GM23248 (cell line): ENCODE data around the gene PCCA. TPM values are rescaled to one million over a fixed set of nuclear protein-coding genes. Genes with fewer than 3 reads are reported as not detected.

Experiments
- DNase-seq: peaks from one replicate; pipeline ENCODE4 v3.0.0-alpha.2; 2015
- H2AFZ ChIP-seq: fragments of 200-600 bp; sonication (generic); 2 replicates; pipeline ENCODE4 v1.6.1; 2016; ENCODE audit warnings: antibody characterized with exemption
- H3F3A ChIP-seq: fragments of 200-600 bp; sonication (generic); 2 replicates; pipeline ENCODE4 v1.6.1; 2016; ENCODE audit warnings: mild to moderate bottlenecking, antibody characterized with exemption, mixed run types; ENCODE audit not compliant: insufficient read depth
- H3K27ac ChIP-seq: fragments of 200-600 bp; sonication (generic); 2 replicates; pipeline ENCODE4 v1.5.1; 2016; ENCODE audit warnings: mild to moderate bottlenecking
- H3K27me3 ChIP-seq: fragments of 200-600 bp; sonication (generic); replicated peaks from 2 replicates; pipeline ENCODE4 v1.6.1; 2016; ENCODE audit warnings: mild to moderate bottlenecking; ENCODE audit not compliant: insufficient read depth
- H3K36me3 ChIP-seq: fragments of 200-600 bp; sonication (generic); 2 replicates; pipeline ENCODE4 v1.6.1; 2016; ENCODE audit warnings: low read depth, mild to moderate bottlenecking
- H3K4me1 ChIP-seq: fragments of 200-600 bp; sonication (generic); 2 replicates; pipeline ENCODE4 v1.6.1; 2016; ENCODE audit warnings: mild to moderate bottlenecking; ENCODE audit not compliant: insufficient read depth
- H3K4me2 ChIP-seq: fragments of 200-600 bp; sonication (generic); one replicate; pipeline ENCODE4 v1.6.1; 2016; ENCODE audit warnings: mild to moderate bottlenecking; ENCODE audit not compliant: unreplicated experiment
- H3K4me3 ChIP-seq: fragments of 200-600 bp; sonication (generic); 2 replicates; pipeline ENCODE4 v1.5.1; 2016; ENCODE audit warnings: mild to moderate bottlenecking
- H3K79me2 ChIP-seq: fragments of 200-600 bp; sonication (generic); 2 replicates; pipeline ENCODE4 v1.6.1; 2016; ENCODE audit warnings: mild to moderate bottlenecking; ENCODE audit not compliant: insufficient read depth
- H3K9ac ChIP-seq: fragments of 200-600 bp; sonication (generic); 2 replicates; pipeline ENCODE4 v1.6.1; 2016; ENCODE audit warnings: mild to moderate bottlenecking
- H3K9me2 ChIP-seq: fragments of 200-600 bp; sonication (generic); 2 replicates; pipeline ENCODE4 v1.6.1; 2016; ENCODE audit warnings: mixed run types, mild to moderate bottlenecking, moderate library complexity; ENCODE audit not compliant: insufficient read depth
- H3K9me3 ChIP-seq: fragments of 200-600 bp; sonication (generic); one replicate; pipeline ENCODE4 v1.6.1; 2017; ENCODE audit warnings: low read depth
- H4K20me1 ChIP-seq: fragments of 200-600 bp; sonication (generic); 2 replicates; pipeline ENCODE4 v1.6.0; 2016; ENCODE audit not compliant: insufficient read depth
- EZH2 ChIP-seq: fragments of 200-600 bp; sonication (generic); IDR thresholded peaks from 2 replicates; pipeline ENCODE4 v1.6.1; 2018; ENCODE audit warnings: antibody characterized with exemption, mild to moderate bottlenecking; ENCODE audit not compliant: insufficient read depth, poor library complexity, severe bottlenecking
- EZH2phosphoT487 ChIP-seq: fragments of 200-600 bp; sonication (generic); IDR thresholded peaks from 2 replicates; pipeline ENCODE4 v1.6.1; 2018; ENCODE audit warnings: antibody characterized with exemption, moderate library complexity, mild to moderate bottlenecking, low read depth; ENCODE audit not compliant: insufficient read depth
- WGBS, 2 experiments: methylation state at CpG; one replicate each; pipeline ENCODE4 v1.1.6; 2015 to 2017; ENCODE audit warnings: low lambda C conversion rate in 2 of 2, low coverage in 1 of 2; ENCODE audit errors: missing lambda C conversion rate in 2 of 2; 5-methylcytosine and 5-hydroxymethylcytosine counted together
- in situ Hi-C: fragments of 300-500 bp; cut with MboI; formaldehyde crosslinking; loops from 2 replicates; pipeline ENCODE4 v1.15.0; 2020
- polyA plus RNA-seq: library from polyadenylated mRNA; unstranded; fragments of >200 nt; fragmentation: Nextera tagmentation; extraction: Ambion mirVana; gene quantifications from 2 replicates; pipeline ENCODE4 v1.2.1, GENCODE V29; 2016
- total RNA-seq: library from RNA; depleted of rRNA; stranded (reverse); fragments of >200 nt; shearing (Covaris generic); gene quantifications from 2 replicates; pipeline ENCODE4 v1.2.3, GENCODE V29; 2014

The PCCA gene
- total and polyA plus RNA-seq, 2 experiments from 2014 or later = 9.1 to 9.6 TPM

GRCh38 chr13:100476963-100477362 is 388.1 kb downstream of the PCCA start:
- Histone ChIP-seq H3K27ac (no peak overlapping the region), H3K4me2 (no peak overlapping the region), H3F3A (no peaks in the 10 kb centered on the region), H3K9ac (no peak overlapping the region), H4K20me1 (no peaks in the 10 kb centered on the region), H3K36me3 (no peaks in the 10 kb centered on the region), H3K4me1 (no peaks in the 10 kb centered on the region), H3K9me3 (no peaks in the 10 kb centered on the region), H3K27me3 (no peaks in the 10 kb centered on the region), H2AFZ (no peak overlapping the region), H3K9me2 (no peaks in the 10 kb centered on the region), H3K4me3 (no peak overlapping the region), H3K79me2 (no peaks in the 10 kb centered on the region)
- no peak for TF ChIP-seq EZH2
- TF ChIP-seq EZH2phosphoT487 = no peak
- in situ Hi-C loops = no loop called here
- no peak for DNase-seq
- WGBS, 2 experiments = 84 to 93% methylated on average over 5 of the region's 5 CpGs

DNA sequence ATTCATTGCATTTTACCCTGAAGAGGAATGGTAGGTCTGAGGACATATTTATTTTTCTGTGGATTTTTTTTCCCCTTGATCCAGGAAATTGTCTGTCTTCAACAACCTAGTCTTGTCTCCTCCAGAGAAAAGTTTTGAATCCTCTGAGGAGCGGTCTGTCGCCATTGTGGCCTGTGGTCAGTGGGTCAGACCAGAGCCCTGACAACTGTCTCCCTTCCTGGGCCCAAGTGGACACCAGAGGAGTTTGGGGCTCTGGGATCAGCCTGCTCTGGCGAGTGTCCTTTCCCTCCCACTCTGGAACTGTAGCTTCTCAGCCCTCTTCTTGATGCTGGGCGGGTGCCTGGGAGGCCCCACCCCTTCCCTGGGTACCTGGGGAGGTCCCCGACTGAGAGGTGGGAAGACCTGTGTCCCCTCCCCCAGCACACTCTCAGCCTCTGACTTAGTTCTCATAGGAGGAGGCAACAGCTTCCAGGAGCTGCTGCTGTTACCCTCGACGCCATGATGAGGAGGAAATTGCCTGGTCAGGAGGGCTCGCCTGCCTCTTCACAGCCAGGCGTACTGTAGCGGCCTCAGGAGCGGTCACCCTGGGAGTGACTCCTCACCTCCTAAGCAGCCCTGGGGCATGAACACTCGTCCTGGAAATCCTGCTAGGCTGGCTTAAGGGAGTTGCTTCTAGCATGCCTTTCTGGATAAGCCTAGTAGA is 389.4 kb downstream of the PCCA start:
- H3K9me3 ChIP-seq = no peaks in the 10 kb centered on the region
- no peak overlapping the region for H3K4me2 ChIP-seq
- no peaks in the 10 kb centered on the region for H3K79me2 ChIP-seq
- H3K36me3 ChIP-seq = no peaks in the 10 kb centered on the region
- WGBS, 2 experiments = 81 to 87% methylated on average over 12 of the region's 12 CpGs
- H3K4me3 ChIP-seq = no peak overlapping the region
- no peaks in the 10 kb centered on the region for H3K9me2 ChIP-seq
- no peaks in the 10 kb centered on the region for H4K20me1 ChIP-seq
- DNase-seq = no peak
- TF ChIP-seq EZH2 (no peak), EZH2phosphoT487 (no peak)
- in situ Hi-C loops = no loop called here
- H3K9ac ChIP-seq = no peak overlapping the region
- no peak overlapping the region for H2AFZ ChIP-seq
- no peaks in the 10 kb centered on the region for H3K4me1 ChIP-seq
- no peaks in the 10 kb centered on the region for H3K27me3 ChIP-seq
- no peak overlapping the region for H3K27ac ChIP-seq
- no peaks in the 10 kb centered on the region for H3F3A ChIP-seq

DNA sequence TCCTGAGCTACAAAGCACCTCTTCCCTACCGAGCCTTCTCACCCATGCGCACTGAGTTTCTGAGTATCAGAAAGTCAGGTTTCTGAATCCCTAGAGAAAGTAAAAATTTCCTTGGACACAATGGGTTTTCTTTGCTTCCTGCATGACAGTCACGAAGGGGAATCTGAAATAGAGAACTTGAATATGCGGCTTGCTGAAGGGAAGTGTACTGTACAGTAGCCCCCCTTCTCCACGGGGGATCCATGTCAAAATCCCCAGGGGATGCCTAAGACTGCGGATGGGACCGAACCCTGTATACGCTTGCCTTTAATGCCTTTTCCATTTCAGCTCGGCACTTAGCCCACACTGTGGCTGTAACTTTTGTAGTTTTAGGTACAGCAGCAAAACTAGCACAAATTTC is 391.8 kb downstream of the PCCA start:
- H3K36me3 ChIP-seq = no peaks in the 10 kb centered on the region
- H3K4me1 ChIP-seq = no peaks in the 10 kb centered on the region
- no peak overlapping the region for H3K4me2 ChIP-seq
- H3K27me3 ChIP-seq = no peaks in the 10 kb centered on the region
- H2AFZ ChIP-seq = no peak overlapping the region
- no peak for DNase-seq
- in situ Hi-C loops = no loop called here
- H4K20me1 ChIP-seq = no peaks in the 10 kb centered on the region
- H3K9me2 ChIP-seq = no peaks in the 10 kb centered on the region
- H3K79me2 ChIP-seq = no peaks in the 10 kb centered on the region
- no peaks in the 10 kb centered on the region for H3K9me3 ChIP-seq
- H3K27ac ChIP-seq = no peak overlapping the region
- no peaks in the 10 kb centered on the region for H3F3A ChIP-seq
- H3K9ac ChIP-seq = no peak overlapping the region
- no peak overlapping the region for H3K4me3 ChIP-seq
- TF ChIP-seq EZH2 (no peak), EZH2phosphoT487 (no peak)
- 96 to 97% methylated on average over 9 of the region's 9 CpGs for WGBS, 2 experiments

DNA sequence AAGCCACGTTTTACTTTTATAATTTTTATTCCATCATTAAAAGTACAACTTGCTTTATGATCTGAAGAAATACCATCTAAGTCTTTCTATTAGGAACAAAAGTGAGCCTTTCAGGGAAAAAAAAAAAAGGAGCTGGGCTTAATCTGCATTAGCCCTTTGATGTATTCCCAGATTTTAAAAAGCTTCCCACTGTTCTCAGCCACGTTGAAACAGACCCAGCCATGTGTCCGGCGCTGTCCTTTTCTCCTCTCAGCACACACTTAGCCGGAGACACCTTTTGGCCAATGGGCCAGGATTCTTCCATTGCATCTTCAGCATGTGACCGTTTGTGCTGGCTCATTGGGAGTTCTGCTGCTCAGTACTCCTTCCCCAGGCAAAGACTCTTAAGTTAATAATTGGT is 394.2 kb downstream of the PCCA start:
- H3K4me1 ChIP-seq = no peaks in the 10 kb centered on the region
- no peaks in the 10 kb centered on the region for H3K9me3 ChIP-seq
- 76 to 79% methylated on average over 6 of the region's 6 CpGs for WGBS, 2 experiments
- no peak overlapping the region for H3K9ac ChIP-seq
- no peaks in the 10 kb centered on the region for H3K9me2 ChIP-seq
- in situ Hi-C loops = no loop called here
- TF ChIP-seq EZH2phosphoT487 (no peak), EZH2 (no peak)
- no peak overlapping the region for H3K27ac ChIP-seq
- no peaks in the 10 kb centered on the region for H4K20me1 ChIP-seq
- H3K4me3 ChIP-seq = no peak overlapping the region
- no peaks in the 10 kb centered on the region for H3K36me3 ChIP-seq
- no peaks in the 10 kb centered on the region for H3K79me2 ChIP-seq
- no peak overlapping the region for H3K4me2 ChIP-seq
- H2AFZ ChIP-seq = no peak overlapping the region
- no peaks in the 10 kb centered on the region for H3F3A ChIP-seq
- no peaks in the 10 kb centered on the region for H3K27me3 ChIP-seq
- no peak for DNase-seq
